Renal cortex interstitium (tissue), 15 donors: ENCODE results near the gene CNTNAP2. TPM values are rescaled to one million over a fixed set of nuclear protein-coding genes. Genes with fewer than 3 reads are reported as not detected.

Source experiments
- DNase-seq, 11 donors: peaks; one replicate each; pipeline ENCODE4 v3.0.0-alpha.2; 2013; ENCODE audit warnings: low read depth in 9 of 11, low spot score in 4 of 11; ENCODE audit errors: extremely low read depth in 1 of 11
- long read RNA-seq, 16 experiments: transcript quantifications; one replicate each; lab custom pipeline, GENCODE V29; 2026
- polyA plus RNA-seq, 3 donors: library from polyadenylated mRNA; unstranded; fragments of 120-200 nt; gene quantifications; one replicate each; pipeline ENCODE4 v1.2.1, GENCODE V29; 2013; ENCODE audit not compliant: insufficient read length in 3 of 3

CNTNAP2 gene
- 10 to 100 TPM; 25.6 to 29.3 (median 26.6) TPM for polyA plus RNA-seq
- long read RNA-seq, donor 1, full-length matches to known transcripts = 1 of 1 reads
- long read RNA-seq, donor 1, partial matches to known transcripts = 0 of 1 reads
- long read RNA-seq, donor 1, other reads (novel, unspliced or antisense) = 0 of 1 reads
- long read RNA-seq, donor 2 = 0 reads
- long read RNA-seq, donor 3, full-length matches to known transcripts = 2 of 2 reads
- long read RNA-seq, donor 3, partial matches to known transcripts = 0 of 2 reads
- long read RNA-seq, donor 3, other reads (novel, unspliced or antisense) = 0 of 2 reads
- long read RNA-seq, donor 4 = 0 reads
- long read RNA-seq, donor 5 = 0 reads
- long read RNA-seq, donor 6, full-length matches to known transcripts = 3 of 10 reads
- long read RNA-seq, donor 6, partial matches to known transcripts = 7 of 10 reads
- long read RNA-seq, donor 6, other reads (novel, unspliced or antisense) = 0 of 10 reads
- long read RNA-seq, donor 7, full-length matches to known transcripts = 2 of 2 reads
- long read RNA-seq, donor 7, partial matches to known transcripts = 0 of 2 reads
- long read RNA-seq, donor 7, other reads (novel, unspliced or antisense) = 0 of 2 reads
- long read RNA-seq, donor 8 = 0 reads
- long read RNA-seq, donor 9 = 0 reads
- long read RNA-seq, donor 10, full-length matches to known transcripts = 1 of 1 reads
- long read RNA-seq, donor 10, partial matches to known transcripts = 0 of 1 reads
- long read RNA-seq, donor 10, other reads (novel, unspliced or antisense) = 0 of 1 reads
- long read RNA-seq, donor 11 = 0 reads
- long read RNA-seq, donor 12 = 0 reads
- long read RNA-seq, donor 13 = 0 reads
- long read RNA-seq, donor 14 = 0 reads
- long read RNA-seq, donor 15, full-length matches to known transcripts = 1 of 1 reads
- long read RNA-seq, donor 15, partial matches to known transcripts = 0 of 1 reads
- long read RNA-seq, donor 15, other reads (novel, unspliced or antisense) = 0 of 1 reads
- long read RNA-seq, donor 16, full-length matches to known transcripts = 1 of 8 reads
- long read RNA-seq, donor 16, partial matches to known transcripts = 7 of 8 reads
- long read RNA-seq, donor 16, other reads (novel, unspliced or antisense) = 0 of 8 reads

DNA sequence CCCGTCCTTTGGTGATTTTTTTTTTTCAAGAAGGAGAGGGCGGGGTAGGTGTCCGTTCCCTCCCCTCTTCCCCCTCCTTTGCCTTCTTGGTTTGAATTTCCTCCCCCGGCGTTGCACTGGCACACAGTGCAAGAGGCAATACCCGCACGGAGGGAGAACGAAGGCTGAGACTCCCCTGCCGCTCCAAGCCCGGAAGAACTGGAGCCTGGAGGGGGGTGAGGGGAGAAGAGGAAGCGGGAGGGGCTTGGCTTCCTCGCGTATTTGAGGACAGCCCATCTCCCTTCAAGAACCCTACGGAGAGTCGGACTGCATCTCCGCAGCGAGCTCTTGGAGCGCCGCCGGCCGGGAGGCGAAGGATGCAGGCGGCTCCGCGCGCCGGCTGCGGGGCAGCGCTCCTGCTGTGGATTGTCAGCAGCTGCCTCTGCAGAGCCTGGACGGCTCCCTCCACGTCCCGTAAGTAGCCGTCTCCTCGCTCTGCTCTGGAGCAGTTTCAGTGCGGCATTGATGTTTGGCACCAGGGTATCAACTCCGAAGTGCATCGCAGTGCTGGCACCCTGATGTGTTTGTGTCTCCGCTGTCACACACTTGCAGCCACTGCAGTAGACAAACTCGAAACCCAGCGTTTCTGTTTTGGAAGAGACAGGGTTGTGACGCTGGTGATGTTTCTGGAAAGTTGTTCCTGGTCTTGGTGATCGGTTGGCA is at the start of gene CNTNAP2:
CNTNAP2 (plus strand) TSS at position 281 of the 702 bp plus-strand sequence; CDS start at position 357, 76 bp downstream.
- peak; percentile 54 to 77 (median 70) for DNase-seq

DNA sequence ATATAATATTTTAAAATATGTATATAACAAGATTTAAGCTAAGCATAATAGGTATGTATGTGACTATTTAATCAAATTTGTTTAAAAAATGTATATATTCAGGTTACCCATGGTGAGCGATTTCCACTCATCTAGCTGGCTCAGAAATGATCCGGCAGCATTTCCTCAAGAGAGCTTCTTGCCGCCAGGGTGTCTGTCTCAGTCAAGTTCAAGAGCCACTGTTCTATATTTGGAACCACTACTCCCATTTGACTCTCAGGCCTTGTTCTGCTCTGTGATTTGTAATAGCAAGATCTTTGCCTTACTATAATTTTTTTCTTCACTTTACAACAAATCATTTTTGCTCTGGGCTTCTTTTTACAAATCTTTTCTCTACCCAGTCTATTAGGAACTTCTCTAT is 48.7 kb upstream of the CNTNAP2 start:
- no peak for DNase-seq

DNA sequence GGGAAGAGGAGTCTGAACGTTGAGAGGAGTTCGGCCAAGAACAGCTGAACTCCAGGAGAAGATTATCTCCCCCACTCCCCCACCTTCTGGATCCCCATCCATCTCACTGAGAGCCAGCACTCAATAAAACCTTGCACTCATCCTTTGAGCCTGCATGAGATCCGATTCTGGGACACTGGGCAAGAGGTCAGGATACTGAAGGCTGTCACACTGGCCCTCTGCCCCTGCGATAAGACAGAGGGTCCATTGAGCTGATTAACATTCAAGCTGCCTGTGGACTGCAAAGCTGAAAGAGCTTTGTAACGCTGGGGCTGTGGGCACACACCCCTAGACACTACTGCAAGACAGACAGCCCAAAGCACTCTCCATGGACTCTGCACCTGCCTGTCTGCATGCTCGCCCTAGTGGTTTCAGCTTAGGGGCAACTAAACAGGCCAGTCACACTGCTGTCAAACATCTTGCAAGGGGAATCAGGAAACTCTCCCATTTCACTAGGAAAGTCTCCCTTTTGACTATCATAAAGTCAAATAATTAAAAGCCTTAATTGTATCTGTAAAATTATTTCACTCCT is 42.3 kb upstream of the CNTNAP2 start:
- no peak for DNase-seq

DNA sequence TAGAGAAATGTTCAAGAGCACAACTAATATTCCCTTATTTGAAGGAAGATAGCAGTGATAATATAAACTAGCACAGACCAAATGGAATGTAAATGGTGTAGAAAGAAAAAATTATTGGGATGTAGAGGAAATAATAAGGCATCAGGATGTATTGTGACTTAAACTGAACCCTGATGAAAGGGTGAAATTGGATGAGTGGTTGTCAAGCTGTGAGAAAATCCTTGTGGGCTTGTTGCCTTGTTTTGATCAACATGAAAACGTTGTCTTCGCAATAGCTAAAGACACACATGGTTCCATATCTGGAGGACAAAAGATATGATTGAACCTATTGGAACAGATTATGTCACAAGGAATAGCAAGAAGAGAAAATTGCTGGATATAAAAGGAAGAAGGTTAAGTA is 40.3 kb upstream of the CNTNAP2 start:
- DNase-seq = no peak

DNA sequence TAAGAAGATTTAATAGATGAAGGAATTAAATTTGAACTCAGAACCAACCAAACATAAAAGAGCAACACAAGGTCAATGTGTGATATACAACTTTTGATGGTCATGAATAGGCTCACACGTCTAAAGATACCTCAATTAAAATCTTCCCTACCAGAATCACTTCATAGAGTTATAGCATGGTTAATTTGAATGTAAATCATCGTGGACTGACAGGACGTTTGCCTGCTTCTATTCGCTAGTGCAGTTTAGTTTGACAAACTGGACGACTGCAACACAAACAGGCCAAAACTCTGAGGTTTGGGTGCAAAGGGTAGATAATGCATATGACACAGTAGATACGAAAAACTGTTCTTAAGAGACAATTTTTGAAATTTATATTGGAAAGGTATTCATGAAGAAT is 32.5 kb upstream of the CNTNAP2 start:
- DNase-seq = no peak

DNA sequence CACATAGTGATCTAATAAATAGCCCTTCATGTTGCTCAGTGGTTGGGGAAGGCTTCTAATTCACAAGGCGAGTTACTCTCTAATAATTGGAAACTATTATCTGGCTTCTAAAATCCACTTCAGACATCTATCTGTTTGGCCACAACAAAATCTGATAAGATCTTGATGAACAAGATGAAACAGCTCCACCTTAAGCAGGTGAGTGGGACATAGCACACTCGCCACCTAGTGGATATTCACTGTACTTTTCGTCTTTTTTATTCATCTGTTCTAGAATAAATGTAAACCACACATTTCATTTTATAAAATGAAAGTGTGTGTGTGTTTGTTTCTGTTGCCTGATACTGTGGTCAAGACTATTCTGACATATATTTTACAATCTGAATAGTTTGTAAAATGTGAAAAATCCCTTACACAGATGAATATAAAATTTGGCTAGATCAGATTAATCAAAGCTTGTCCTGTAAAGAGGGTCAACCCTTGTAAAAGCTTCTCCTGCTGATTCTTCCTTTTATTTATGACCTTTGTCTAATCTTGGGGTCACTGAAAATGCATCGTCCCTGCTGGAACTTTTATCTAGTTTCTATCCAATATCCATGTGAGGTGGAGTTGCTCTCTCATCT is 26.5 kb upstream of the CNTNAP2 start:
- peak in 10 of 11 donors; percentile 4 to 32 (median 14) for DNase-seq

DNA sequence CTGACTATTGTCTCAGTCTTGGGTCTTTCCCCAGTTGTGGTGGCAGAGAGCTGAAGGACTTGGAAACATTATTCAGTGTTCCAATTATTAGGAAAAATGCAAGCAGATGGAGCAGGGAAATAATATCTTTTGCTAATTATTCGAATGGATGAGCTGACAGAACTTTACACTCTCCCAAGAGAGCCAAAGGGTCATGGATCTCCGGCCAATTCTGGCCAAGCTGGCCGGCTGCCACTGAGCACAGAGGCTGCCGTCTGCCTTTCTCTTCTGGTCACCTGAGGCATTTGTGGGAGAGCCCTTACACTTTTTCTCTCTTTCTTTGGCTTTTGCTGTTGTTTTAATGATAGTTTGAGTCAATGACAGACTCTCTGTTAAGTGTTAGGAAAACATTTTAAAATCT is 22.2 kb upstream of the CNTNAP2 start:
- DNase-seq = no peak

DNA sequence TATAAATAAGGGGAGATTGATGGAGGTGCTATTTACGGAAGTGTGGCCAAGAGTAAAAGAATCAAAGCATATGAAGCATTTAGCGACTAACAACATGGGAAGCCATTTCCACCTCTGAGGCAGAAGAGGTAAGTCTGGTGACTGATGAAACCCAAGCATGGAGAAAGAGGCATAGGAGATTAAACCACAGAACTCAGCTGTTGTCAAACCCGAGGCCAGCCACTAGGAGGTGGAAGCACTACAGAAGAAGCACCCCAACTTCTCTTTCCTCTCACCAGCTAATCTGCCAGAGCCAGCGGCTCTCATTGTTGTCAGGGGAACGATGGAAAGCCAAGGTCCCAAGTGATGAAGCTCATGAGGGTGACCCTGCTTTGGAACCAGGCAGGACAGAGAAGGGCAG is 19.6 kb upstream of the CNTNAP2 start:
- no peak for DNase-seq

DNA sequence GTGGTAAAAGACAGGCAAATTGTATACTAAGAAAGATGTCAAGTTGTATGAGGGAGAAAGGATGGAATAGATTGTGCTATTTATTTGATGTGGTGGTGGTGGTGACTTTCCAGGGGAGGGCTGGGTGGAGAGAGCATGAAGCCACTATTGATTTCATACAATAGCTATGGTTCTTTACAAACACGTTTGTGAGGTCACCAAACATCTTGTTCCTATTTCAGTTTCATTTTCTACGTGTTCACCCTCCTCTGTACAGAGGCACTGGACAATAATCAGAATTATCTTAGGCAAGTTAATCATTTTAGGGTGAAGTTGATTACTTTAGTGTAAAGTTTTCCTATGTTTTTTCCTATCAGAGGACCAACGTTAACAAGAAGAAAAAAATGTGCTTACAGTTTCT is 10.3 kb upstream of the CNTNAP2 start:
- no peak for DNase-seq

DNA sequence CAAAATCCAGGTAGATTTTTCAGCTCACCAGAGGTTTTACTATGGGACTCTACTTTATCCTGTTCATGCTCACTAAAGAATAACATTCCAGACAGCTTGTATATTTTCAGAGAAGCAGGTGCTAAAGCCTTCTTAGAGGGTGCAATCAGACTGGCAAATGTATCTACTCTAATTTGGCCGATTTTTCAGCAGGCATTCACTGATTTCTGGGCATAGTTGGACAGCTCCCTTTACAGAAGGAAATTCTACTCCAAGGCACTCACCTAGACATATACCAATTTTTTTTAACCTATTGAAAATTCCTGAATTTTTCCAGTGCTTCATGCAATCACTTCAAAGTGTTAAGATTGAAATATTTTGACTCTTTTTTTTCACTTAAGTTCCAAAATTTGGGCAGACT is 3.8 kb upstream of the CNTNAP2 start:
- DNase-seq = no peak

DNA sequence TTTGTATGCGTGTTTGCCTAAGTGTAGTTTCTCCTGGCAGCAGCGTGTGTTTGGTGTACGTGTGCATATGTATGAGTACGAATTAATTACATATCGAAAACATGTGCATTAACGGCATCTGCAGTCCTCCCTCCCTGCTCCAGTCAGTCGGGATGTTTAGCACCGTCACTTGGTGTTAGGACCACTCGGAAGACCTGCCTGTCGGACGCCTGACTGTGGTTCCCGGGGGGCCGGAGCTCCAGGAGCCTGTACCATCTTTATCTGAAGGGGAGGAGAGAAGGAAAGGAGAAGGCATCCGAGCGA is 1.1 kb upstream of the CNTNAP2 start:
- DNase-seq = no peak

DNA sequence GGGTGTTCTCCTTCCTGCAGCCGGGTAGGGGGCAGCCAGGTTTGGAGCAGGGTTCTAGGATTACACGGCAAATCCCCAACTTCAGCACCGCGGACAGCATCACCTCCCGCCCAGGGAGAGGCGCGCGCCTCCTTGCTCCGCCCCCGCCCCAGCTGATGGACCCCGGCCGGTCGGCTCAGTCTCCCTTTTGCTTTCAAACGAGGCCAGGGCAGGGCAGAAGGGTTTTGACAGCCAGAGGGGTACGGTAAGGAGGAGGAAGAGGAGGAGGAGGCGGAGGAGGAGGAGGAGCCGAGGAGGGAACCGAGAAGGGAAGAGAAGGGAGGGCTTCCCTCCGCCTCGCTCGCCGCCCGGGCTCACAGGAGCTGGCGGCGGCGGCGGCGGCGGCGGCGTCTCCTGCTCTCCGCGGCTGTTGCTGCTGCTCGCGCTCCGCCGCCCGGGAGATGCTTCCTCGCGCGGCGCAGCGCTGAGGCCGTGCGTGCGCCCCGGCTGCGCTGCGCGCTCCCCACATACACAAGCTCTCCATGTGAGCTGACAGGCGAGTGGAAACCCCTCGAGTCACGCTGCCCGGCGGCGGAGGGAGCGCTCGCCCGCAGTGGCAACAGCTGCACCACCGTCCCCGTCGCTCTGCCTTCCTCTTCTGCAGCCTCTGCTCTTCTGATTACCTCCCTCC is 615 bp upstream of the CNTNAP2 start:
- DNase-seq = peak; percentile 83 to 94 (median 92)

DNA sequence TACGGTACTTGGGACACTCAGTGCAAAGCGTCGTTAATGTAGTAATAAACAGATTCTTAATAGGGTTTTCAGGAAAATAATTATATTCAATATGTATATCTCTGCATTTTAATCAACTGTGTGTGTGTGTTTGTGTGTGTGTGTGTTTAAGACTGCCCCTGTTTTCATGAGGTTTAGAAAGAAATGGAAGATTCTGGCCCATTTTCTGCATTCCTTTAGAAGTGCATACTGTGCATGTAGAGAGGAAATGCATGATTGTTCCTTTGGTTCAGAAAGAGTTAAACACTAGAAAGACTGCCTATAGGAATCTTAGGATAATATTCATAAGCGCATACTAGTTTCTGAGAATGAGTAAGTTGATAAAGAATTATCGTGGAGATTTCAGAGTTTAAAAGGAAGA is 975 bp downstream of the CNTNAP2 start:
- DNase-seq = no peak

DNA sequence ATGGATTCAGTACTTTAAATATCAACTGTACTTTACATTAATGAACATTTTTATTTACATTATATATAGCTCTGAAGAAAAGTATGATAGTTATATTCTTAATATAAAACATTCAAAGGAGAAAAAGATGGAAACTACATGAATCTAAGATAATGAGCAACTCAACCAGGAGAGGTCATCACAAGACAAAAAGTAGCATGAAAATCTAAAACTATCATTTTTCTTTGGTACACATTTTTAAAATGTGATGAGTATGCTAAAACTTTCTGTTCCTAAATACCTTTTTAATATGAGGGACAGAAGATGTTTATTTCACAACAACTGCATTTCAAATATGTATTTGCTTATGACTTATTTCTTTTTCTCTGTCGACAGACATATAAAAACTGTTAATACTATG is 2.4 kb downstream of the CNTNAP2 start:
- DNase-seq = no peak

DNA sequence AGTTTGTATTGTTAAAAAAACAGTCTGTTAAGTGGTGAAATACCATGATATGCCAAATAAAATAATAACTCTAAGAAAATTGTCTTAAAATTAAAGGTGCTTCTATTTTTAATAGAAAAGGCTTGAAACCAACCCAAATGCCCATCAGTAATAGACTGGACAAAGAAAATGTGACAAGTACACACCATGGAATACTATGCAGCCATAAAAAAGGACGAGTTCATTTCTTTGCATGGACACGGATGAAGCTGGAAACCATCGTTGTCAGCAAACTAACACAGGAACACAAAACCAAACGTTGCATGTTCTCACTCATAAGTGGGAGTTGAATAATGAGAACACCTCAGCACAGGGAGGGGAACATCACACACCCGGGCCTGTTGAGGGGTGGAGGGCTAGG is 7.1 kb downstream of the CNTNAP2 start:
- DNase-seq = no peak

DNA sequence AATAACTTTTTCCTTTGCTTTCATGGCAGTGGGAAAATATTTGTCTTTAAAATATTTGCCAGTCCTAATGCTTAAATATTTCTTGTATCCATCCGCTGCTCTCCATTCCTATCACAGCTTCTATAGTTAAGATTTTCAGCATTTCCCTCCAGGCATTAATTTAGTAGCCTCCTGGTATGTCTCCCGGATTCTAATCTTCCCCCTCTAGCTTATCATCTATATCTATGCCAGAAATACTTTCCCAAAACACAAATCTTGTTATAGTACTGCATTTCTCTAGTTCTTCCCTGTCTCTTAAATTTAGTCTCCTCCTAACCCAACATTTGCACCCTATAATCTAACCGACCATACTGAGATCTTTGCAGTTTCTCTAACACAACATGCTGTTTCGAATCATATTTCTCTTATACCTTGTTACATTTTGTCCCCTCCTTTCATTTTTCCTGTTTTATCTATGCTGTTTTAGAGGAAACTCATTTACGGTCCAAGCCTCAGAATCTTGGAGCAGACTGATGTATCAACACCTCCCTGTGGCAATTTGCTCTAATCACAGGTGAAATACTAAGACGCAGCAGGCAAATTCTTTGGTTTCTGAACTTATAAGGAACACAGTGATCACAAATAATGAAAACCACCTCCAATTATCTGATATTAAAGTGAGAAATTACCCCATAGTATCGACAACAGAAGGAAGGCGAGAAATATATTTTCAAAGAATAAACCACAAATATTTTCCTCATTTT is 10.3 kb downstream of the CNTNAP2 start:
- DNase-seq = no peak

DNA sequence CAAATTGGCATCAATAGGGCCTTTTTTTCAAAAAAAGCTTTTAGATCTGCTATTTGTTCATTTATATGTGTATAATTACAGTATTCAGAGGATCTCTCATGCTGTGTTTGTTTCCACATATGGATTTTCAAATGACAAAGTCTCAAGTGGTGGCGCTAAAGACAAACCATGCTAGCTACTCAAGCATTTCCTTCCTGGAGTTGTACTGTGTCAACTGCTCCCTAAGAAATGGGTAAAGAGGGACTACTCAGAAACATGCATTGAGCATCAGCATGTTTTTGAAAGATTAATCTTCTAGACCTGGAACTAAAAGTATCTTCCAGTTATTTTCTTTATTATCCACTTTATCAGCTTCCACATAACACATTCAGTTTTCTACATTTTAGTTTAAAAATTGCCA is 12.7 kb downstream of the CNTNAP2 start:
- DNase-seq = peak in 1 of 11 donors; percentile 17
